GM12872 (cell line): Measurements from ENCODE around the gene CRAMP1.

Source experiments
- CTCF ChIP-seq: IDR thresholded peaks from 3 replicates; pipeline ENCODE4 v1.5.1; 2011; ENCODE audit warnings: low read depth, mild to moderate bottlenecking, low read length, moderate library complexity; ENCODE audit not compliant: insufficient read depth

The CRAMP1 gene

GRCh38 chr16:1635070-1635469 is 22.9 kb downstream of the CRAMP1 start:
- no peak for TF ChIP-seq CTCF

- no peak for TF ChIP-seq CTCF
Observed at GRCh38 chr16:1637526-1637925, 25.4 kb downstream of the CRAMP1 start.

GRCh38 chr16:1638757-1639156 is 26.6 kb downstream of the CRAMP1 start:
- TF ChIP-seq CTCF: no peak

GRCh38 chr16:1639282-1639681 is 27.1 kb downstream of the CRAMP1 start:
- TF ChIP-seq CTCF: no peak

- no peak for TF ChIP-seq CTCF
Observed at GRCh38 chr16:1639860-1640259, 27.7 kb downstream of the CRAMP1 start.

GRCh38 chr16:1640261-1640941 is 28.2 kb downstream of the CRAMP1 start:
- no peak for TF ChIP-seq CTCF

GRCh38 chr16:1641261-1641660 is 29.1 kb downstream of the CRAMP1 start:
- no peak for TF ChIP-seq CTCF
